Stomach smooth muscle (tissue), 2 donors: Measurements from ENCODE around the gene CCDC112.
"Not testable (repeated sequence)": the region's sequence is repeated elsewhere in the genome, so short reads cannot be mapped to it uniquely, and the experiment has no call there.

Source experiments
- H3K27ac ChIP-seq: one replicate; pipeline ENCODE4 v1.7.0; 2013; ENCODE audit warnings: mild to moderate bottlenecking, low read length, inconsistent platforms
- H3K27me3 ChIP-seq, 2 donors: one replicate each; pipeline ENCODE4 v1.7.0; 2013; ENCODE audit warnings: low read length in 2 of 2; ENCODE audit not compliant: insufficient read depth in 2 of 2, control insufficient read depth in 1 of 2
- H3K36me3 ChIP-seq, 2 donors: one replicate each; pipeline ENCODE4 v1.7.0; 2013; ENCODE audit warnings: low read length in 2 of 2; ENCODE audit not compliant: control insufficient read depth in 2 of 2, insufficient read depth in 2 of 2
- H3K4me1 ChIP-seq: one replicate; pipeline ENCODE4 v1.7.0; 2013; ENCODE audit warnings: low read length; ENCODE audit not compliant: control insufficient read depth, insufficient read depth
- H3K4me3 ChIP-seq, 2 donors: one replicate each; pipeline ENCODE4 v1.7.0; 2013; ENCODE audit warnings: low read length in 2 of 2
- H3K9ac ChIP-seq, 2 donors: one replicate each; pipeline ENCODE4 v1.7.0; 2013; ENCODE audit warnings: low read length in 2 of 2, mild to moderate bottlenecking in 1 of 2
- H3K9me3 ChIP-seq, 2 donors: one replicate each; pipeline ENCODE4 v1.7.0; 2013; ENCODE audit warnings: low read length in 2 of 2; ENCODE audit not compliant: control insufficient read depth in 2 of 2
- donor health status: healthy.
- donor health status: Pancreatic carcinoma.

Gene CCDC112

DNA sequence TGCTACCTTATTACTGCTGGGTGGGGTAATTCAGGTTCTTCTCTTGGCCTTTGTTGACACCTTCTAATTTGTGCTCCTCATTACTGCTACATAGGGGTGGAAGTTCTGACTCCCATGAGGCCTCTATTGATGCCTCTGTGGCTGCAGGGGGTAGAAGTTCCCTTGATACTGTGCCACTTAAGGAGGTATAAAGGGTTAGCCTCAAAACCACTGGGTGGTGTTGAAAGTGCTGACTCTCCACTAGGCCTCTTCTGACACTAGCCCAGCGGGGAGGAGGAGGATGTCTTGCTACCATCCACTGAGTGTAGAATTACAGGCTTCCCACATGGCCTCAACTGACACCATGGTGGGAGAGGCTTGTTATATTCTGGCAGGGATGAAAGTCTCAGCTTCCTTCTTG, 36.7 kb upstream of the CCDC112 start:
- Histone ChIP-seq H3K9me3 (no peaks in the 10 kb centered on the region), H3K36me3 (no peaks in the 10 kb centered on the region), H3K4me1 (no peaks in the 10 kb centered on the region)

DNA sequence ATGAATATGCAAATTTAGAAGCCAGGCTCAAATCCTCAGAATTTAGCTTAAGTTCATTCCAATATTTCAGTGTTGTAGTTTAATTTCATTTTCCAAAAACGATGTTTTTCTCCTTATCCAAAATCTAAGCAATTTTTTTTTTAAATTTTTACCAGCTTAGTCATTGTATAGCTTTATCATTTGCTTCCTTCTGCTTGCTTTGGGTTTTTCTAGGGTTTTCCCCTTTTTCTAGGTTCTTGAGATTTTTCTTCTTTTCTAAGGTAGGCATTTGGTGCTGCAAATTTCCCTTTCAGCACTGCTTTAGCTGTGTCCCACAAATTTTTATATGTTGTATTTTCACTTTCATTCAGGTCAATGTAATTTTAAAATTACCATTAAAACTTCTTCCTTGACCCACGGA, 34.4 kb upstream of the CCDC112 start:
- no peaks in the 10 kb centered on the region for H3K9me3 ChIP-seq
- no peak overlapping the region for H3K9ac ChIP-seq
- no peak overlapping the region for H3K27ac ChIP-seq
- no peaks in the 10 kb centered on the region for H3K36me3 ChIP-seq
- no peaks in the 10 kb centered on the region for H3K4me1 ChIP-seq
- H3K4me3 ChIP-seq, result no peak overlapping the region
- H3K27me3 ChIP-seq, result no peaks in the 10 kb centered on the region

More for the DNA sequence above, 36.7 kb upstream of the CCDC112 start:
- H3K27ac ChIP-seq, result no peak overlapping the region
- H3K9ac ChIP-seq, result no peak overlapping the region
- no peak overlapping the region for H3K4me3 ChIP-seq
- no peaks in the 10 kb centered on the region for H3K27me3 ChIP-seq

DNA sequence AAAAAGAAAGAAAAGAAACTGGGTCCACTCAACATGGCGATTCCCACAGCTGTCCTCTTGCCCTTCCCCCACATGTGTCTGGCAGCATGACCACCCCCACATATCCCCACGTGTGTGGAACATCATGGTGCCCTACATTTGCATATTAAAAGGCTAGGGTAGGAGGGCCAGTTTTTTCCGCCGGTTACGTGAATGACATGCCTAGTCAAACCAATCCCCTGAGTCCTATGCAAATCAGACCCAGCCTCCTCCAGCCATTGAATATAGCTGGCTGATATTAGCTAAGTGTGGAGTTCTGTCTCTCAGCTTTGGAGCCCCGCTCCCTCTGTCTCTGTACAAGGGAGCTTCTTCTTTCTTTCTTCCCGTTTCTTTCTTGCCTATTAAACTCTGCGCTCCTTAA, 33.0 kb upstream of the CCDC112 start:
- H3K4me1 ChIP-seq, result no peaks in the 10 kb centered on the region

DNA sequence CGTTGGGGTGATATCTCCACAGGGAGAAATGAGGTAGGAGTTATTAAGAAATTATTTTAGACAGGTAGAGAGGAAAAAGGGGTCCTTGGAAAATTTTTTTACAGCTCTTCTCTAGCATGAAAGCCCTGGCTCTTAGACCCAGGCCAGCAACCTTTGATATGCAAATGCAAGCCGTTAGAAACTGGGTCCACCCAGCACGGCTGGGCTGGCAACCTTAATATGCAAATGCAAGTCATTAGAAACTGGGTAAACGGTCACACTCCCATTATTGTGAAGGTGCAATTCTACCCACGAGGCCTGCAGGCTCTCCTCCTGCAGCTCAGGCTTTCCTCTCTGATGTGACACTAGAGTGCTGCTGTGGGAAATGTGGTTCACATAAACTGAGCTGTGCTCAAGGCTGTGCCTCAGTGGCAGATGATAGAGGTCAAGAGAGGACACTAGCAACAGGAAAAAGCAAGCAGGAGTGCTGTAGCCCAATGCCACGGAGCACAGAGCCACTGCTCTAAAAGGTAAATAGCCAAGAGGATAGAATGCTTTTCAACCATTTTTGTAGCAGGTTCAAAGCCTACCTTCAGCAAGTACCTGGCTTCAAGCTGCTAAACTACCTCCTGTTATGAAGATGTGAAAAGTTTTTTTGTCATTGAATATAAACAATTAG, 32.3 kb upstream of the CCDC112 start:
- H3K9me3 ChIP-seq, H3K27me3 ChIP-seq, H3K4me3 ChIP-seq, H3K4me1 ChIP-seq, H3K36me3 ChIP-seq, H3K9ac ChIP-seq, H3K27ac ChIP-seq: not testable (repeated sequence)

More for the DNA sequence above, 33.0 kb upstream of the CCDC112 start:
- H3K9ac ChIP-seq, result no peak overlapping the region
- no peaks in the 10 kb centered on the region for H3K9me3 ChIP-seq
- H3K4me3 ChIP-seq, result no peak overlapping the region
- no peaks in the 10 kb centered on the region for H3K36me3 ChIP-seq
- H3K27ac ChIP-seq, result no peak overlapping the region
- H3K27me3 ChIP-seq, result no peaks in the 10 kb centered on the region

DNA sequence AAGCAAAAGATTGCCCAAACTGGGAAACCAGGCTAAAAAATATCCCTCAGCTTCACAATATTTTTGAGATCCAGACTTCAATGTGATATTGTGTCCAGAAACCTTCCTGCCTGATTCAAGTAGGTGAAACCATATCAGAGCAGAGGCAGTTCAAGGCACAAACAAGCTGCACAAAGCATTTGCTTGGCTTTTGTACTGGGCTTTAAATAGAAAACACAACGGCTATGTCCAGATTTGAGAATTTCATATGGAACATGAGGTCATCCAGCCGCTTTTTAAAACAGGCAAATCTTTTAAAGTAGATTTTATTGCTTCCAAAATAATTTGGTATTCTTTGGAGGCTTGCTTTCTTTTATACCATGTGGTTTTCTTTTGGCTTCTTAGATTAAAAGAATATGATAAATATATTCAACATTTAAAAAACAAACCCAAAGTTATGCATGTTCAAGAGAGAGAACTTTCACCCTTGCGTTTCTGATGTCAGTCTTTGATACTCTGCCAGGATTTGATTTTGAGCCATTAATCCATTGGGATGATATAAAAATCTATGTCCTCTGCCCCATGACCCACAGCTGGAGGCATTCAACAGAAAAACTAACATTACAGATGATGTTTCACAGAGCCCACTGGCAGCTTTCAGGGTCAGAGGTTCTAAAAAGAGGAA, 29.0 kb upstream of the CCDC112 start:
- H3K36me3 ChIP-seq, result no peaks in the 10 kb centered on the region
- H3K27me3 ChIP-seq, result no peaks in the 10 kb centered on the region
- H3K4me3 ChIP-seq, result no peak overlapping the region
- H3K9me3 ChIP-seq, result no peaks in the 10 kb centered on the region
- H3K9ac ChIP-seq, result no peak overlapping the region
- no peaks in the 10 kb centered on the region for H3K4me1 ChIP-seq
- H3K27ac ChIP-seq, result no peak overlapping the region

DNA sequence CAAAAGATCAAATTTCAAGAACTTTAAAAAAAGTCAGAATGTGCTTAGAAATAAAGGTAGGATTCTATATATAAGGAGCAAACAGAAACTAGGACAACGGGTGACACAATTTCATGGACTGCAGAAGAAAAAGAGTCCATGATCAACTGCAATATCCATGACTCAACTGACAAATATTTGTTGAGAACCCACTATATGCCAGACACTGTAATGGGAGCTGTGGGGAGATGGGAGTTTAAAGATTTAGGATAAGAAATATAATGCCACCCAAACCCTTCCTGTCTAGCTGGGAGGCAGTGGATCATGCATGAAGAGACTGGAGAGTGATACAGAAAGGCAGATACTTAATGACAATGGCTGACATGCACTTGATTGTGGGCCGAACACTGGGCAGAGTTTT, 27.6 kb upstream of the CCDC112 start:
- H3K4me3 ChIP-seq, result no peak overlapping the region
- no peak overlapping the region for H3K27ac ChIP-seq

DNA sequence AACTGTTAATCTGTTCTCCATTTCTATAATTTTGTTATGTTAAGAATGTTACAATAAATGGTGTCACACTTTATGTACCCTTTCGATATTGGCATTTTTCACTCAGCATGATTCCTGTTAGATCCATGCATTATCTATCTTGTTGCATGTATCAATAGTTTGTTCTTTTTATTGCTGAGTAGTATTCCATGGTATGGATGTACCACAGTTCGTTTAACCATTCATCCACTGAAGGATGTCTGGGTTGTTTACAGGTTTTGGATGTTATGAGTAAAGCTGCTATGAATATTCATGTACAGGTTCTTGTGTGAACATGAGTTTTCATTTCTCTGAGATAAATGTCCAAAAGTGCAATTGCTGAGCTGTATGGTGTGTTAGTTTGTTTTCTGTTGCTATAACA, 26.3 kb upstream of the CCDC112 start:
- no peaks in the 10 kb centered on the region for H3K27me3 ChIP-seq
- H3K4me1 ChIP-seq, result no peaks in the 10 kb centered on the region
- H3K9ac ChIP-seq, result no peak overlapping the region

More for the DNA sequence above, 27.6 kb upstream of the CCDC112 start:
- H3K4me1 ChIP-seq, result no peaks in the 10 kb centered on the region
- H3K27me3 ChIP-seq, result no peaks in the 10 kb centered on the region
- no peak overlapping the region for H3K9ac ChIP-seq
- no peaks in the 10 kb centered on the region for H3K36me3 ChIP-seq
- H3K9me3 ChIP-seq, result no peaks in the 10 kb centered on the region

DNA sequence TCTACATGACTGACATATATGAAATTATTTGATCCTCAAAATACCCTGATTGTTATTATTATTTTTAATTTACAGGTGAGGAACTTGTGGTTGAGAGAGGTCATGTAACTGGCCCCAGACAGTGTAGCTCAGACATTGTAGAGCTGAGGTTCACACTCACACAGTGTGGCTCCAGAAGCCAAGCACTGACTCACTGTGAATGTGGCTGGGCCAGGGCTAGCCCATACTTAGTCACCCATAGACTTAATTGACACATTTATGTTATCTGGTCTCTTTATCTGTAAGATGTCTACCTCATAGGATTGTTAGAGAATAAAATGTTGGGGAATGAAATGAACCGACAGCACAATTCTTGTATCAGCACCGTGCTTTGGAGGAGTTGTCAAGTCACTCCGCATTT, 24.9 kb upstream of the CCDC112 start:
- no peaks in the 10 kb centered on the region for H3K36me3 ChIP-seq
- no peak overlapping the region for H3K27ac ChIP-seq
- H3K4me1 ChIP-seq, result no peaks in the 10 kb centered on the region
- no peaks in the 10 kb centered on the region for H3K9me3 ChIP-seq
- no peak overlapping the region for H3K9ac ChIP-seq
- no peak overlapping the region for H3K4me3 ChIP-seq
- no peaks in the 10 kb centered on the region for H3K27me3 ChIP-seq

More for the DNA sequence above, 26.3 kb upstream of the CCDC112 start:
- Histone ChIP-seq H3K27ac (no peak overlapping the region), H3K36me3 (no peaks in the 10 kb centered on the region), H3K9me3 (no peaks in the 10 kb centered on the region), H3K4me3 (no peak overlapping the region)

DNA sequence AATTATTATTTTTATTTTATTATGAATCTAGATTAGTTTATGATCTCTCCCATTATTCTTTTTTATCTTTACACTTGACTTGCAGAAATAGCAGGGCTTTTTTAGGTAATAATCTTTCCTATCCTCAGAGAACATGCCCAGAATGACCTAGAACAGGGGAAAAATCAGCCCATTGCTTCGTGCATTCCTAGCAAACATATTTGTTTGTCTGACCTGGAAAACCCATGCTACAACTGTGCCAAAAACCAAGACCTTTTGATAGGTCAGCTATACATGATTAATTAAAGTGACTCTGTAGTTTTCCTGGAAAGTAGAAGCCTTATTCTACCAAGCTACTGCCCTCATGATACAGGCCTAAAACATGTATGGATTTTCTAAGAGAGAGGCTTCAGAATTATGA, 24.1 kb upstream of the CCDC112 start:
- H3K9ac ChIP-seq, result no peak overlapping the region
- H3K4me3 ChIP-seq, result no peak overlapping the region
- no peaks in the 10 kb centered on the region for H3K9me3 ChIP-seq
- no peaks in the 10 kb centered on the region for H3K4me1 ChIP-seq
- H3K36me3 ChIP-seq, result no peaks in the 10 kb centered on the region
- no peaks in the 10 kb centered on the region for H3K27me3 ChIP-seq
- H3K27ac ChIP-seq, result no peak overlapping the region

DNA sequence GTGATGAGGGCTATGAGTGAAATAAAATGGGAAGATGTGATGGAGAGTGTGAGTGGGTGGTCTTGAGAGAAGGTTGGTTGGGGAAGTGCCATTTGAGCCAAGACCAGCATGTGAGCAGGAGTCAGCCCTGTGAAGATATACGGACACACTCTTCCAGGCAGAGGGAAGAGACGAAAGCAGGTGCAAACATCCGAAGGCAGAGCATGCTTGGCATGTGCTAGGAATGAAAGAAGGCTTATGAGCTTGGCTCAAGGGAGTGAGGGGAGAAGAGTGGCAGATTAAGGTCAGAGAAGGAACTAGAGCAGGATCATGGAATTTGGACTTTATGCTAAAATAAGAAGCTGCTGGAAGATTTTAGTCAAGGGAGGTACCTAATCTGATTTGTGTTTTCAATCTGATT, 23.6 kb upstream of the CCDC112 start:
- no peak overlapping the region for H3K4me3 ChIP-seq
- no peak overlapping the region for H3K9ac ChIP-seq
- no peaks in the 10 kb centered on the region for H3K36me3 ChIP-seq
- H3K27me3 ChIP-seq, result no peaks in the 10 kb centered on the region
- H3K27ac ChIP-seq, result no peak overlapping the region
- H3K4me1 ChIP-seq, result no peaks in the 10 kb centered on the region
- H3K9me3 ChIP-seq, result no peaks in the 10 kb centered on the region

DNA sequence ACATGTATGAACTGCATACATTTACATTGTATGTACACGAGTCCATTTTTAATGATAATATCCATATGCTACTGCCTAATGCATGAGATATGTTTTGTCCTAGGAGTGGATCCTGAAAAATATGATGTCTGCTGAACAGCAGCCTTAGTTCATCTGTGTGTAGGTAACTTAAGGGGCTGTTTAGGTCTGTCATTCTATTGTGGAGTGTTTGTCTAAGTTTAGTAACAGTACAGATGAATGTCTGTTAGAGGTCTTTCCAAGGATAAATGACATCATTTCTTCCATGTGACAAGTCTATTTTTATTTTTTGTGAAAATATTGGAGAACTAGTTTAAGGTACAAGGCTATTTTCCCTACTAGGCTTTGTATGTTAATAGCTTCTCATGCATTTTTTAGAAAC, 22.6 kb upstream of the CCDC112 start:
- no peaks in the 10 kb centered on the region for H3K36me3 ChIP-seq
- no peak overlapping the region for H3K4me3 ChIP-seq

More for the DNA sequence above, 22.6 kb upstream of the CCDC112 start:
- Histone ChIP-seq H3K9me3 (no peaks in the 10 kb centered on the region), H3K27me3 (no peaks in the 10 kb centered on the region), H3K27ac (no peak overlapping the region), H3K9ac (no peak overlapping the region), H3K4me1 (no peaks in the 10 kb centered on the region)
